SJSA1 (cell line): ENCODE measurements around the gene IDH3G. TPM values are rescaled to one million over a fixed set of nuclear protein-coding genes. Genes with fewer than 3 reads are reported as not detected.

Experiments
- DNase-seq, 2 experiments: peaks; one replicate each; pipeline ENCODE4 v3.0.0-alpha.2; 2015 to 2020; ENCODE audit warnings: low spot score in 2 of 2, low read depth in 1 of 2
- H3K27ac ChIP-seq: fragments of 250-450 bp; sonication (Bioruptor Pico); 2 replicates; pipeline ENCODE4 v1.5.1; 2020; ENCODE audit warnings: mild to moderate bottlenecking, moderate library complexity
- H3K27me3 ChIP-seq: fragments of 250-450 bp; sonication (Bioruptor Pico); replicated peaks from 2 replicates; pipeline ENCODE4 v1.5.1; 2020; ENCODE audit warnings: mild to moderate bottlenecking, moderate library complexity
- H3K36me3 ChIP-seq: fragments of 250-450 bp; sonication (Bioruptor Pico); 2 replicates; pipeline ENCODE4 v1.5.1; 2020; ENCODE audit warnings: mild to moderate bottlenecking
- H3K4me1 ChIP-seq: fragments of 250-450 bp; sonication (Bioruptor Pico); replicated peaks from 2 replicates; pipeline ENCODE4 v1.6.1; 2021; ENCODE audit warnings: mild to moderate bottlenecking
- H3K4me3 ChIP-seq: fragments of 250-450 bp; sonication (Bioruptor Pico); 2 replicates; pipeline ENCODE4 v1.5.1; 2020; ENCODE audit warnings: mild to moderate bottlenecking
- H3K9me3 ChIP-seq: fragments of 250-450 bp; sonication (Bioruptor Pico); replicated peaks from 2 replicates; pipeline ENCODE4 v1.5.1; 2020; ENCODE audit warnings: mild to moderate bottlenecking
- total RNA-seq: library from RNA; depleted of rRNA; stranded (reverse); fragments of >200 nt; shearing (Covaris generic); gene quantifications from 2 replicates; pipeline ENCODE4 v1.2.3, GENCODE V29; 2014

Gene IDH3G
- total RNA-seq, 1 experiment from 2014 or later, result 80.1 TPM

- H3K4me1 ChIP-seq, result no peaks in the 10 kb centered on the region
- no peaks in the 10 kb centered on the region for H3K9me3 ChIP-seq
- no peaks in the 10 kb centered on the region for H3K27me3 ChIP-seq
- H3K4me3 ChIP-seq, result no peak overlapping the region
- DNase-seq, result no peak
- no peaks in the 10 kb centered on the region for H3K36me3 ChIP-seq
- no peak overlapping the region for H3K27ac ChIP-seq
Observed at GRCh38 chrX:153804621-153805020, 10.4 kb upstream of the IDH3G start.

- H3K27me3 ChIP-seq, result no peaks in the 10 kb centered on the region
- H3K36me3 ChIP-seq, result no peaks in the 10 kb centered on the region; the same call in 1 of the 2 replicates
- H3K4me3 ChIP-seq, result no peak overlapping the region
- DNase-seq, result no peak
- H3K4me1 ChIP-seq, result no peaks in the 10 kb centered on the region
- H3K27ac ChIP-seq, result no peak overlapping the region
- H3K9me3 ChIP-seq, result no peaks in the 10 kb centered on the region
Observed at GRCh38 chrX:153804100-153804595, 10.0 kb upstream of the IDH3G start.

- no peak overlapping the region for H3K4me3 ChIP-seq
Observed at GRCh38 chrX:153803211-153804099, 9.3 kb upstream of the IDH3G start.

GRCh38 chrX:153802513-153803045 is 8.4 kb upstream of the IDH3G start:
- no peaks in the 10 kb centered on the region for H3K27me3 ChIP-seq
- no peaks in the 10 kb centered on the region for H3K9me3 ChIP-seq
- no peak for DNase-seq
- H3K36me3 ChIP-seq, result peaks cover 1% of the 10 kb centered on the region; the same call in 1 of the 2 replicates
- no peak overlapping the region for H3K4me3 ChIP-seq
- H3K4me1 ChIP-seq, result no peaks in the 10 kb centered on the region
- H3K27ac ChIP-seq, result no peak overlapping the region

More at GRCh38 chrX:153803211-153804099, 9.3 kb upstream of the IDH3G start:
- H3K9me3 ChIP-seq, result no peaks in the 10 kb centered on the region
- H3K27me3 ChIP-seq, result no peaks in the 10 kb centered on the region
- H3K27ac ChIP-seq, result no peak overlapping the region
- DNase-seq, result no peak
- H3K36me3 ChIP-seq, result no peaks in the 10 kb centered on the region; the same call in 1 of the 2 replicates
- no peaks in the 10 kb centered on the region for H3K4me1 ChIP-seq

GRCh38 chrX:153801669-153802068 is 7.5 kb upstream of the IDH3G start:
- H3K9me3 ChIP-seq, result no peaks in the 10 kb centered on the region
- H3K27me3 ChIP-seq, result no peaks in the 10 kb centered on the region
- peaks cover 4% of the 10 kb centered on the region; the same call in 1 of the 2 replicates for H3K36me3 ChIP-seq
- H3K4me1 ChIP-seq, result no peaks in the 10 kb centered on the region
- H3K27ac ChIP-seq, result no peak overlapping the region
- no peak overlapping the region for H3K4me3 ChIP-seq
- no peak for DNase-seq

GRCh38 chrX:153800746-153801145 is 6.6 kb upstream of the IDH3G start:
- H3K27me3 ChIP-seq, result no peaks in the 10 kb centered on the region
- DNase-seq, result no peak
- no peaks in the 10 kb centered on the region for H3K9me3 ChIP-seq
- peaks cover 4% of the 10 kb centered on the region for H3K4me1 ChIP-seq
- H3K36me3 ChIP-seq, result peaks cover 12% of the 10 kb centered on the region
- no peak overlapping the region for H3K27ac ChIP-seq
- no peak overlapping the region for H3K4me3 ChIP-seq

- Histone ChIP-seq H3K27ac (no peak overlapping the region), H3K4me3 (no peak overlapping the region), H3K27me3 (no peaks in the 10 kb centered on the region), H3K9me3 (no peaks in the 10 kb centered on the region), H3K4me1 (peaks cover 9% of the 10 kb centered on the region), H3K36me3 (peaks cover 12% of the 10 kb centered on the region)
- DNase-seq, result no peak
Observed at GRCh38 chrX:153800177-153800722, 6.1 kb upstream of the IDH3G start.

- no peaks in the 10 kb centered on the region for H3K9me3 ChIP-seq
- H3K27ac ChIP-seq, result no peak overlapping the region
- H3K4me1 ChIP-seq, result peaks cover 9% of the 10 kb centered on the region
- no peak overlapping the region for H3K4me3 ChIP-seq
- no peaks in the 10 kb centered on the region for H3K27me3 ChIP-seq
- H3K36me3 ChIP-seq, result peaks cover 16% of the 10 kb centered on the region
- DNase-seq, result no peak
Observed at GRCh38 chrX:153799326-153799725, 5.2 kb upstream of the IDH3G start.

- Histone ChIP-seq H3K9me3 (no peaks in the 10 kb centered on the region), H3K4me1 (peaks cover 15% of the 10 kb centered on the region), H3K27ac (no peak overlapping the region), H3K36me3 (peaks cover 16% of the 10 kb centered on the region), H3K4me3 (no peak overlapping the region), H3K27me3 (no peaks in the 10 kb centered on the region)
- DNase-seq, result no peak
Observed at GRCh38 chrX:153797415-153798015, 3.3 kb upstream of the IDH3G start.

GRCh38 chrX:153794897-153795816 is 982 bp upstream of the IDH3G start:
- Histone ChIP-seq H3K4me3 (peak overlapping the region; percentile 93), H3K4me1 (peaks cover 15% of the 10 kb centered on the region), H3K27ac (peak overlapping the region; percentile 44), H3K27me3 (no peaks in the 10 kb centered on the region), H3K9me3 (no peaks in the 10 kb centered on the region), H3K36me3 (peaks cover 22% of the 10 kb centered on the region)
- DNase-seq, result peak in 1 of 2 experiments; percentile 4

- Histone ChIP-seq H3K27ac (peak overlapping the region; percentile 91), H3K4me1 (peaks cover 15% of the 10 kb centered on the region), H3K36me3 (peaks cover 24% of the 10 kb centered on the region), H3K27me3 (no peaks in the 10 kb centered on the region), H3K4me3 (peak overlapping the region; percentile 93), H3K9me3 (no peaks in the 10 kb centered on the region)
- DNase-seq, result no peak
Observed at GRCh38 chrX:153793291-153793690, 884 bp downstream of the IDH3G start.

GRCh38 chrX:153792368-153792767 is 1.8 kb downstream of the IDH3G start:
- Histone ChIP-seq H3K36me3 (peaks cover 21% of the 10 kb centered on the region), H3K27ac (no peak overlapping the region), H3K4me3 (no peak overlapping the region), H3K4me1 (peaks cover 15% of the 10 kb centered on the region), H3K27me3 (no peaks in the 10 kb centered on the region), H3K9me3 (no peaks in the 10 kb centered on the region)
- DNase-seq, result no peak
